Tongue (tissue), 2 donors: ENCODE measurements around the gene PI4KA. TPM values are rescaled to one million over a fixed set of nuclear protein-coding genes. Genes with fewer than 3 reads are reported as not detected.
A peak's percentile ranks its signal among the peaks of the same experiment; 100 is the strongest.
"Not testable (repeated sequence)": the region's sequence is repeated elsewhere in the genome, so short reads cannot be mapped to it uniquely, and the experiment has no call there.

ENCODE experiments used
- DNase-seq: peaks from one replicate; pipeline ENCODE4 v3.0.0-alpha.2; 2015
- total RNA-seq: library from RNA; depleted of rRNA; stranded (reverse); fragments of >200 nt; gene quantifications from one replicate; pipeline ENCODE4 v1.2.3, GENCODE V29; 2014

The PI4KA gene
- total RNA-seq, 1 donor from 2014 or later = 38.1 TPM

GRCh38 chr22:20776624-20777405, 81.8 kb downstream of the PI4KA start:
- DNase-seq = no peak

DNA sequence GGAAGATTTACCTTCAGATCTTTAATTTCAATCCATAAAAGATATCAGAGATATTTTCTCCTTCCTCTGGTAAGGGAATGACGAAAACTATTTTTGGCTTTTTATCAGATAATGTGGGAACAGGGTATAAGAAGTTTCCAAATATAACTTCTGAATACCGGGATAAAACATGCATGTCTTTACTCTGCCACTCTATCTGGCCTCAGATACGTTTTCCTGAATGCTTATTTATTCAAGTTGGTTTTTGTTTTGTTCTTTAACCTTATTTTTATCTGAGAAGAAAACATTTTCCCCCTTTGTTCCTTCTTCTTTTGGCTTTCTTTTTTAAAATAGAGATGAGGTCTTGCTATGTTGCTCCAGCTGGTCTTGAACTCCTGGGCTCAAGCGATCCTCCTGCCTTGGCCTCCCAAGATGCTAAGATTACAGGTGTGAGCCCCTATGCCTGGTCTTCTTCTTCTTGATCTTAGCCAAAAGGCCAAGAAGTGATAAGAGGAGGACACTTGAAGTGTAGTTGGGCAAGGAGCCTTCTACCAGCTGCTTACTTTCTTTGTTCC, 83.2 kb downstream of the PI4KA start:
- no peak for DNase-seq

DNA sequence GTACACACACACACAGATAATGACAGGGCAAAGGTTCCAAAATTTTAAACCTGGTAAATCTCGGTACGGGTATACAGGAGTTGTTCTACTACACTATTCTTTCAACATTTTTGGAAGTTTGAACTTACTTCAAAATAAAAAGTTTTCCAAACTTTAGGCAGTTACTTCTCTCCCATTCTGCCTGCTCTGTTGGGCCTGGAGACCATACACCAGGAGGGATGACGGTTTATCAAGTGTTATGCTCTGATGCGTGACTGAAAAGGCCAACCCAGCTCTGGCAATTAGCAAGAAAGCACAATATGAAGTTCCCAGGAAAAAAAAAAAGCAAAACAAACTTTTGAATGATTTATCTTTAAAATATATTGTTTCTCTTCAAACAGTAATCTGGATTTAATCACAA, 83.7 kb downstream of the PI4KA start:
- no peak for DNase-seq

GRCh38 chr22:20773793-20774212, 84.8 kb downstream of the PI4KA start, which contains the start of gene SERPIND1:
Gene SERPIND1 (plus strand): TSS chr22:20774113. CDS start chr22:20779313, 5,200 bp downstream.
- no peak for DNase-seq

DNA sequence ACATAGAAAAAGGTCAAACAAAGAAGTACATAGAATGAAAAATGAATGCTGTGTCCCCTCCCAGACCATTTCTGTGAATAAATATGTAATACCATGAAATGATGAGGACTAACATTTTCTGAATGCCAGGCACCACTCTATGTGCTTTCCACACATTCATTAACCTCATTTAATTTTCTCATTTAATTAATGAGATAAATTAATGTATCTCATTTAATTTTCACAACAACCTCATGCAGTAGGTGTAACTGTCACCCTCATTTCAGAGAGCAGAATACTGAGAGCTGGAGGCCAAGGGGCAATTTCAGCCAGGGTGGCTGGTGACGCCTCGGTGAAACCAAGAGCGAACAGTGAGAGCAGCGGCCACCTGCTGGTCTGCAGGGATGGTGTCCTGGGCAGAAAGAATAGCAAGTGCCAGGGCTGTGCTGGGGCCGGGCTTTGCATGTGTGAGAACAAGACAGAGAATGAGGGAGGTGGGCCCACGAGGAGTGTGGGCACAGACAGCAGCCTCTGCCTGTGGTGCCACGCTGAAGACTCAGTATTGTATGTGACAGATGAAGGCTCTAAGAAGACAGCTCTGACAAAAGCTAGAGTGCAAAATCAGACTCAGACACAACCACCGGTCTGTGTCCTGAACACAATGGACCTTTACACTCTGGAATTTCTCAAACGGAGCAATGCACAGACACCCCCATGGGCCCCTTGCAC, 86.5 kb downstream of the PI4KA start:
- DNase-seq = no peak

- DNase-seq = not testable (repeated sequence)
Measured at GRCh38 chr22:20769496-20769826, 89.2 kb downstream of the PI4KA start.

GRCh38 chr22:20766530-20766929, 92.1 kb downstream of the PI4KA start:
- no peak for DNase-seq

DNA sequence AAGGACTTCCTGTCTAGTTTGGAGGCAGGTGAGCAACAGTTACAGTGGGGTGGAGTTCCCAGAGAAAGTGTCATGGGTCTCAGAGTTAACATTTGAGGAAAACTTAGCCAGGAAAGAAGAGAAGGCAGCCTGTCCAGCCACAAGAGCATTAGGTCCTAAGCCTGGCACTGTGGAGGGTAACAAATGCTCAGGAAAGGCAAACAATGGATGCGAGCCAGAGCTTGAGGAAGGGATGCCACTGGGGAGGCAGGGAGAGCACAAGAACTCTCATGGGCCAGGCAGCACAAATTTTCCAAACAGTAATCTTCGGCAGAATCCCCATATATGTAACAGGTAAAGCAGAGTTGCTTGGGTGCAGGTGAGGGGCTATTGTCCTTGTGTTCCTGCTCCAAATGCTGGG, 92.7 kb downstream of the PI4KA start:
- no peak for DNase-seq

GRCh38 chr22:20764729-20765128, 93.9 kb downstream of the PI4KA start:
- no peak for DNase-seq

DNA sequence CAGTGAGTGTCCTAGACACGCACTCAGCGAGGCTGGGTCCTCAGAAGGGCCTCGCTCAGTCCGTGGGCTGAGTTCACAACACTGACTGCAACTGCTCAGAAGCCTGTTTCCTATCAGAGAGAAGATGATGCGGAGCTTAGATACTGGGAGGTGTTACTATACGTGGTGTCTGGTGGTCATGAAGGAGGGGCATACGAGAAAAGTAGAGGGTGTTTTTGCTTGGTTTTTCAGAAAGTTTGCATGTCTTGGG, 94.2 kb downstream of the PI4KA start:
- DNase-seq = no peak

DNA sequence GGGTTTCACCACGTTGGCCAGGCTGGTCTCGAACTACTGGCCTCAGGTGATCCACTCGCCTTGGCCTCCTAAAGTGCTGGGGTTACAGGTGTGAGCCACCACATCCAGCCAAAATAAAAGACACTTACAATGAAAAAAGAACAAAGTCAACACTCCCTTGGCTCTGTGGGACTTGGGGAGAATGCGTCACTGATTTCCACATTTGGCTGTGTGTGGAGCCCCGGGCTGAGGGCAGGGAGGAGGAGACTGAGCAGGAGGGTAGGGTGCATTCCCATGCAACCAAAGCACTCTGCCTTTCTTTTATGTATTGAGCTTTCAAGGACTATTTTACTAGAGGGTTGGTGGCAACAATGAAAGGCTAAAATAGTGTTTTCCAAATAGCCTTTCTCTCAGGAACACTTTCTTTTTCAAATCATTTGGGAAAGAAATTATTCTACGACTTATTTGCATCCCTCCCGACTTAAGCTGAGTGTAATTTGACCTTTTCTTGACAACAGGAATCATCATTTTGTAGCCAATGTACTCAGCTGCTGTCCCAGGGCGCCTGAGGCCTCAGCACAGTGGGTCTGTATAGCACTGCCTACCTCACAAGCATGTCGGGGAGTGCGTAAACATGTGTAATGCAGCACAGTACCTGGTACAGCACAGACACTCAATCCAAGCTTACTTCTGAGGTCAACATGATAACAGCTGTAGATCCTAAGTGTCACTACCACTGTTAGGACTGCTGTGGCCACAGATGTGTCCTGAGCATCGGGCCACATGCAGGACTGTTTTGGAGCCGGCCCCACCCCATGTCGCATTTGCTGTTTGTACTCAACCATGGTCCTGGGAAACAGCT, 94.8 kb downstream of the PI4KA start:
- DNase-seq = peak; percentile 7

GRCh38 chr22:20762233-20762796, 96.3 kb downstream of the PI4KA start:
- no peak for DNase-seq

GRCh38 chr22:20761536-20761935, 97.1 kb downstream of the PI4KA start:
- DNase-seq = no peak

DNA sequence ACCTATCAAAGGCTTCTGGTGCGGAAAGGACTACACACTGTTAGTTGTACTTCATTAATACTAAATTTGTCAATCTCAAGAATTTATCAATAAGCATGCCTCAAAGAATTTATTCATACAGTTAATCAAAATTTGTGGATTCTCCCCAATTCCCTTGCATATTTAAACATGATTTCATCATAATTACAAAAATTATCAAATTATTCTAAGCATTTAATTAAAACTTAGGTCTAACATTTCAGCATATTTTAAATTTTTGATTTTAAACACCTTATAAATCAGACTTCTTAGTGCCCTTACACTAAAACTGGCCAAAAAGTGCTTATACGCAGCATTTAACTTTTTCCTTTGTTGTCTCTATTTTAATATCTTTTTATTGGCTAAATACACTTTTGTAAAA, 98.5 kb downstream of the PI4KA start:
- no peak for DNase-seq

DNA sequence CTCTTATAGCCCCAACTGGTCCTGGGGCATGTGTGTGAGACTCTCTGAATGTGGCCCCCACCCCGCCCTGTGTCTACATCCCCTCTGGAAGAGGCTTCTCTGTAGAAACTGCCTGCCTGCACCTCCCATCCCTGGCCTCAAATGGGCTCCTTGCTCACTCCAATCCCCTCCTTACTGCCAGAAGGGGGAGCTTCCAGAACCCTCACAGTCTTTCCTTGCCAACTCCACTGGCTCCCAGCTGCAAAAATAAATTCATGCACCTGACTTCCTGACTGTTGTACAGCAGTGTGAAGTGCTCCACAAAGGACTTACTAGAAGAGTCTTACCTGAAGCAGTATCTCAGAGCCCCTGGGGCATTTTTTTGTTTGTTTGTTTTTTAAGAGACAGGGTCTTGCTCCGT, 99.9 kb downstream of the PI4KA start:
- DNase-seq = peak; percentile 27

GRCh38 chr22:20756846-20757245, 101.8 kb downstream of the PI4KA start:
- no peak for DNase-seq

DNA sequence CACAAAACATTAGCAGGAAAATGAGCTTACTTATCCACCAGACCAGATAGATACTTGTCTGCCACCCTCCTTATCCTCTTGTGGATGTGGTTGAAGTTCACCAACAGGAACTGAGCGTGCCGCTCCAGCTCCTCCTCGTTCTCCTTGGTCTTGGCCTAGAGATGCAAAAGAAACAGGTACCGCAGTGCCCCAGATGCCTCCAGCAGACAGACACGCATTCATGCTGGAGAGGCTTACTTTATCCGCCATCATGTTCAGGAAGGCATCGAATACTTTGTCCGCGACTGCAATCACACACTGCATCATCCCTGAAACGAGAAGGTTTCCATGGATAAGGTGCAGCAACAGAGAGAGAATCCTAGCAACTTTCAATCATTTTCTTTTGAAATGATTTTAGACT, 105.7 kb downstream of the PI4KA start:
- DNase-seq = no peak

- DNase-seq = no peak
Measured at GRCh38 chr22:20752104-20752741, 106.4 kb downstream of the PI4KA start.

DNA sequence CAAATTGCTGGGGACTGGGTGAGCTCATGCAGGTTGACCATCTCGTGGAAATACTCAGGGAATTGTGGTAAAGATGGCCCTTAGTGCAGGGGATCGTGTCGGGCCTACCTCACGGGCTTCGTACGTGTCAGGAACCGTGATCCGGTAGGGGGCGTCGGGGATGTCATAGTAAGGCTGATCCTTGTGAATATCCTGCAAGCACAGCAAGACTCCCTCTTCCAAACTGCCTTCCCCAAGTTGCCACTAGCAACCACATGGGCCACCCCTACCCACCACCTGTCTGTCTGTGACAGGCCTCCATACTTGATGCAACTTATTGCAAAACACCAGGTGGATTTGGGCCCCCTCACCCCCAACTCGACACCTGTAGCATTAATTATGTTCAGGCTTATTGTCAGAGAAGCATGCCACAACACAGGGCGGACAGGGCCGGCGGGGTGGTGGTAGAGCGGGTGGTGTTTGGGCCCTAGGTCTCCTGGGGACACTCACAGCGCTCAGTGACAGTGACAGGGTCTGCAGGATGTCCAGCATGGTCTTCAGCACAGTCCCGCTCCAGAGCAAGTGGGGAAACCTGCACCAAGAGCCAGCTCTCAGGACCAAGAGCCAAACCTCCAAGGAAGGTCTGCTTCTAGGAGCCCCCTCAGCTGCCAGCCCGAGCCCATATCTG, 107.3 kb downstream of the PI4KA start:
- no peak for DNase-seq

DNA sequence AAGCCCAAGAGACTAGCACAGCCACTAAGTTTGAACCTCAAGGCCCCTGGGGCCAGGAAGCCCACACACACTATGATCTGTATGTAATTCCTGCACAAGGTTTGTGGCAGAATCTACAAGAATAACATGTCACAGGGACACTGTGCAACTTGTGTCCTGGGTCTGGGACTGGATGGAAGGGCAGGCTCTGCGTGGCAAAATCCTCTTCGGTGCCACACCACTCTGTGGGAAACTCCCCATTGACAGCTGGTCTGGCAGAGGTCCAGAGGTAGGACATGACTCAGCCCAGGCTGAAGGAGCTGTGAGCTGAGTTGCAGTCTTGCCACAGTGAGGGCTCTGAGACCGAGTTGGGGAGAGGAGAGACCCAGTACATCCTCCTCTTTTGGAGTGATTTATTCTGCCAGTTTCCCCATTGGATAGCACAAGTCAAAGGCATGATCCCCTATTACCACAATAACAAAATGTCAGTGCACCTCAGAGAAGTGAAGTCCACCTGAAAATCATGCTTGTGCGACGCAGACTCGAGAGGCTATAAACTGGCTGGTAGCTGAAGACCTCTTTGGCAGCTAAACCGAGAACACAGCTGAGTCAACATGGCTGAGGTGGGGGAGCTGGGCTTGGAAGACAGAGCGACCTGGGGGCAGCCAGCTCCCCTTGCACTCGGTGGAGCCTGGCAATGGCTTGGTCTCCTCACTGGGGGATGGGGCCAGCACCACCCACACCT, 108.0 kb downstream of the PI4KA start:
- peak; percentile 90 for DNase-seq

- no peak for DNase-seq
Measured at GRCh38 chr22:20749453-20749852, 109.2 kb downstream of the PI4KA start.
